Smooth muscle cell (in vitro differentiated cells): ENCODE data around the gene LATS2. TPM values are rescaled to one million over a fixed set of nuclear protein-coding genes. Genes with fewer than 3 reads are reported as not detected.
"Not testable (repeated sequence)": the region's sequence is repeated elsewhere in the genome, so short reads cannot be mapped to it uniquely, and the experiment has no call there.

Experiments used
- DNase-seq: peaks from one replicate; lab custom pipeline; 2025; ENCODE audit not compliant: unreplicated experiment; lab: John Stamatoyannopoulos, UW
- H2AFZ ChIP-seq: fragments of 200-600 bp; sonication (generic); 2 replicates; pipeline ENCODE4 v1.6.0; 2016; ENCODE audit warnings: antibody characterized with exemption, low read depth, mild to moderate bottlenecking
- H3F3A ChIP-seq: fragments of 200-600 bp; sonication (generic); 2 replicates; pipeline ENCODE4 v1.6.0; 2017; ENCODE audit warnings: antibody characterized with exemption, low read depth
- H3K27ac ChIP-seq: fragments of 200-600 bp; sonication (generic); 2 replicates; pipeline ENCODE4 v1.5.1; 2016; ENCODE audit warnings: low read depth, mild to moderate bottlenecking
- H3K27me3 ChIP-seq: fragments of 200-600 bp; sonication (generic); 2 replicates; pipeline ENCODE4 v1.6.1; 2016; ENCODE audit warnings: low read depth, mild to moderate bottlenecking
- H3K36me3 ChIP-seq: fragments of 200-600 bp; sonication (generic); 2 replicates; pipeline ENCODE4 v1.5.1; 2016; ENCODE audit warnings: low read depth
- H3K4me1 ChIP-seq: fragments of 200-600 bp; sonication (generic); 2 replicates; pipeline ENCODE4 v1.5.1; 2016; ENCODE audit warnings: low read depth
- H3K4me2 ChIP-seq: fragments of 200-600 bp; sonication (generic); 2 replicates; pipeline ENCODE4 v1.6.0; 2016; ENCODE audit warnings: mild to moderate bottlenecking
- H3K4me3 ChIP-seq: fragments of 200-600 bp; sonication (generic); 2 replicates; pipeline ENCODE4 v1.5.1; 2016; ENCODE audit warnings: mild to moderate bottlenecking
- H3K79me2 ChIP-seq: fragments of 200-600 bp; sonication (generic); 2 replicates; pipeline ENCODE4 v1.6.0; 2016; ENCODE audit warnings: low read depth, mild to moderate bottlenecking
- H3K9ac ChIP-seq: fragments of 200-600 bp; sonication (generic); 2 replicates; pipeline ENCODE4 v1.6.0; 2016; ENCODE audit warnings: low read depth
- H3K9me3 ChIP-seq: fragments of 200-600 bp; sonication (generic); replicated peaks from 2 replicates; pipeline ENCODE4 v1.5.1; 2016; ENCODE audit warnings: low read depth
- H4K20me1 ChIP-seq: fragments of 200-600 bp; sonication (generic); 2 replicates; pipeline ENCODE4 v1.6.0; 2016; ENCODE audit warnings: low read depth
- CTCF ChIP-seq: fragments of 200-600 bp; sonication (generic); IDR thresholded peaks from 2 replicates; pipeline ENCODE4 v1.5.1; 2017; ENCODE audit warnings: borderline replicate concordance, mild to moderate bottlenecking, antibody characterized with exemption; ENCODE audit not compliant: insufficient read depth, poor library complexity, severe bottlenecking
- WGBS: methylation state at CpG from one replicate; pipeline ENCODE4 v1.1.7; 2016; ENCODE audit warnings: low lambda C conversion rate; 5-methylcytosine and 5-hydroxymethylcytosine counted together
- polyA plus RNA-seq: library from polyadenylated mRNA; unstranded; fragments of >200 nt; fragmentation: Nextera tagmentation; extraction: Ambion mirVana; gene quantifications from 2 replicates; pipeline ENCODE4 v1.2.1, GENCODE V29; 2016
- total RNA-seq: library from RNA; depleted of rRNA; stranded (reverse); fragments of >200 nt; gene quantifications from 2 replicates; pipeline ENCODE4 v1.2.3, GENCODE V29; 2014

The LATS2 gene
- total and polyA plus RNA-seq, 2 experiments from 2014 or later = 6.9 to 20.8 TPM

- no peak overlapping the region for H2AFZ ChIP-seq
These were observed 121.3 kb downstream of the LATS2 start for GRCh38 chr13:20940083-20940482.

GRCh38 chr13:20939662-20940061 lies 121.7 kb downstream of the LATS2 start:
- no peak overlapping the region for H3K9ac ChIP-seq
- H2AFZ ChIP-seq = no peak overlapping the region
- no peaks in the 10 kb centered on the region for H3K4me1 ChIP-seq
- no peak for DNase-seq
- no peaks in the 10 kb centered on the region for H3K27me3 ChIP-seq
- no peak overlapping the region for H3K4me2 ChIP-seq
- no peaks in the 10 kb centered on the region for H3K79me2 ChIP-seq
- no peak for TF ChIP-seq CTCF
- no peaks in the 10 kb centered on the region for H3K36me3 ChIP-seq
- H3K27ac ChIP-seq = peak overlapping the region; percentile 27
- H3K9me3 ChIP-seq = no peaks in the 10 kb centered on the region
- no peaks in the 10 kb centered on the region for H3F3A ChIP-seq
- WGBS = 69% methylated on average over 4 of the region's 4 CpGs
- no peaks in the 10 kb centered on the region for H4K20me1 ChIP-seq
- no peak overlapping the region for H3K4me3 ChIP-seq

More at GRCh38 chr13:20940083-20940482, 121.3 kb downstream of the LATS2 start:
- H3K27ac ChIP-seq = peak overlapping the region; percentile 27
- no peaks in the 10 kb centered on the region for H3K4me1 ChIP-seq
- no peaks in the 10 kb centered on the region for H3K36me3 ChIP-seq
- no peak overlapping the region for H3K4me3 ChIP-seq
- no peaks in the 10 kb centered on the region for H3K79me2 ChIP-seq
- H3F3A ChIP-seq = no peaks in the 10 kb centered on the region
- peaks cover 4% of the 10 kb centered on the region for H3K27me3 ChIP-seq
- no peak for DNase-seq
- WGBS = 57% methylated on average over 3 of the region's 3 CpGs
- H3K9ac ChIP-seq = no peak overlapping the region
- H3K4me2 ChIP-seq = no peak overlapping the region
- H4K20me1 ChIP-seq = no peaks in the 10 kb centered on the region
- no peaks in the 10 kb centered on the region for H3K9me3 ChIP-seq
- no peak for TF ChIP-seq CTCF

- no peaks in the 10 kb centered on the region for H3F3A ChIP-seq
- no peaks in the 10 kb centered on the region for H3K27me3 ChIP-seq
- H4K20me1 ChIP-seq = no peaks in the 10 kb centered on the region
- no peaks in the 10 kb centered on the region for H3K9me3 ChIP-seq
- no peaks in the 10 kb centered on the region for H3K79me2 ChIP-seq
- H2AFZ ChIP-seq = no peak overlapping the region
- WGBS = 76% methylated on average over 6 of the region's 6 CpGs
- H3K27ac ChIP-seq = no peak overlapping the region
- TF ChIP-seq CTCF = no peak
- H3K4me2 ChIP-seq = no peak overlapping the region
- H3K4me1 ChIP-seq = no peaks in the 10 kb centered on the region
- H3K9ac ChIP-seq = no peak overlapping the region
- H3K36me3 ChIP-seq = no peaks in the 10 kb centered on the region
- DNase-seq = no peak
- H3K4me3 ChIP-seq = no peak overlapping the region
These were observed 123.1 kb downstream of the LATS2 start for GRCh38 chr13:20938302-20938701.

- Histone ChIP-seq H3K27me3 (no peaks in the 10 kb centered on the region), H2AFZ (no peak overlapping the region), H3K9ac (no peak overlapping the region), H3F3A (no peaks in the 10 kb centered on the region), H3K4me2 (no peak overlapping the region), H3K9me3 (no peaks in the 10 kb centered on the region), H3K27ac (no peak overlapping the region), H3K4me3 (no peak overlapping the region), H3K79me2 (no peaks in the 10 kb centered on the region), H3K4me1 (no peaks in the 10 kb centered on the region), H4K20me1 (no peaks in the 10 kb centered on the region), H3K36me3 (no peaks in the 10 kb centered on the region)
- no peak for TF ChIP-seq CTCF
- 91% methylated on average over 4 of the region's 4 CpGs for WGBS
- DNase-seq = no peak
These were observed 133.7 kb downstream of the LATS2 start for GRCh38 chr13:20927596-20928257.

- H3K27ac ChIP-seq, H4K20me1 ChIP-seq, DNase-seq, H3K27me3 ChIP-seq, H3K36me3 ChIP-seq, H3K9ac ChIP-seq, H3K4me3 ChIP-seq, H3K9me3 ChIP-seq, H3K79me2 ChIP-seq, H3K4me1 ChIP-seq, H2AFZ ChIP-seq, H3F3A ChIP-seq, H3K4me2 ChIP-seq: not testable (repeated sequence)
- WGBS = 74% methylated on average over 13 of the region's 13 CpGs
These were observed 136.0 kb downstream of the LATS2 start for GRCh38 chr13:20925395-20925790.
